ENCODE results near the gene OGFOD3.

DNA sequence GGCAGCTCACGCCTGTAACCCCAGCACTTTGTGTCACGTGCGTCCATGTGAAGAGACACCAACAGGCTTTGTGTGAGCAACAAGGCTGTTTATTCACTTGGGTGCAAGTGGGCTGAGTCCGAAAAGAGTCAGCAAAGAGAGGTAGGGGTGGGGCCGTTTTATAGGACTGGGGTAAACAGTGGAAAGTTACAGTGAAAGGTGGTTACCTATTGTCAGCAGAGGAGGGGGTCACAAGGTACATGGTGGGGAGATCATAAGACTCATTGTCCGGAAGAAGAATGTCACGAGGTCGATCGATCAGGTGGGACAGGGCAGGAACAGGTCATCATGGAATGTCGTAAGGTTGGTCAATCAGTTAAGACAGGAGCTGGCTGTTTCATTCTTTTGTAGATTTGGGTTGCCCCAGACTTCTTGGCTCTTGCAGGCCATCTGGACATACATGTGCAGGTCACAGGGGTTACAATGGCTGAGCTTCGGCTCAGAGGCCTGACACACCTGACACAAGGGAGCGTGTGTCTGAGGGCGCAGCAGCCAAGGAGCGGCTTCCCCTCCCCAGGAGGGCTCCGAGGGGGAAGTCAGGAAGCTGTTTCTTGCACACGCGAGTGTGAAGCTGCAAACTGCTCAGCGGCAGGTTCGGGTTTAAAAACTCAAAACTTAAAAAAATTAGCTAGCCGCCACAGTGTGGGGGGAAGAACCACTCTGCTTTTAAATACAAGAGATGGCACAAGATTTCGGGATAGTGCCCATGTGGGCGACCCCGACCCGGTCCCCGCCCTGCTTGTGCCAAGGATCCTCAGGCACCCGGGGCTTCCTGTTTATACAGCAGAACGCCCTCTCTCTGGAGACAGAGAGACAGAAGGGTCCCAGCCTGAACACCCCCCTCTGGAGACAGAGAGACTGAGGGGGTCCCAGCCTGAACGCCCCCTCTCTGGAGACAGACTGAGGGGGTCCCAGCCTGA is 71.8 kb downstream of the OGFOD3 start:
- no peak for TF ChIP-seq CTCF (IDR thresholded peaks at IDR 0.05)
- no peak for TF ChIP-seq POLR2A (IDR thresholded peaks at IDR 0.05)
- TF ChIP-seq POLR2AphosphoS5 (IDR thresholded peaks at IDR 0.05) = no peak
- TF ChIP-seq EP300 (IDR thresholded peaks at IDR 0.05) = no peak

All from suprapubic skin (tissue), 4 donors.